ENCODE results near the gene SFSWAP. TPM values are rescaled to one million over a fixed set of nuclear protein-coding genes. Genes with fewer than 3 reads are reported as not detected.

The SFSWAP gene
- total and polyA plus RNA-seq, 2 of the 8 experiments (the other 6 are each of a cell fraction or from before 2014, with no cell fraction given): 36.5 to 49.5 TPM

- no peak for TF ChIP-seq CHD7 (IDR thresholded peaks at IDR 0.05; ENCODE audit: insufficient replicate concordance, low read length)
- TF ChIP-seq EZH2 (IDR thresholded peaks at IDR 0.05; ENCODE audit: low read depth, low read length, severe bottlenecking): no peak
- no peak for TF ChIP-seq CBX8 (IDR thresholded peaks at IDR 0.05; ENCODE audit: borderline replicate concordance, low read depth, low read length)
- TF ChIP-seq POLR2A (IDR thresholded peaks at IDR 0.05; ENCODE audit: control extremely low read depth in 1 of 2, low read depth in 2 of 2, low read length in 2 of 2): no peak
- TF ChIP-seq CTCF (IDR thresholded peaks at IDR 0.05; ENCODE audit: control extremely low read depth in 1 of 3, insufficient read depth in 1 of 3, low read depth in 1 of 3, low read length in 3 of 3): no peak
- TF ChIP-seq CHD1 (IDR thresholded peaks at IDR 0.05; ENCODE audit: low read depth, low read length): no peak
- no peak for TF ChIP-seq KDM5A (IDR thresholded peaks at IDR 0.05; ENCODE audit: low read length)
- no peak for TF ChIP-seq BRCA1 (IDR thresholded peaks at IDR 0.05; ENCODE audit: low read depth, low read length)
- TF ChIP-seq TAF7 (optimal IDR thresholded peaks at IDR 0.05; ENCODE audit: borderline replicate concordance, low read depth, low read length): no peak
These were observed 6.4 kb upstream of the SFSWAP start (continued) for GRCh38 chr12:131704509-131704908.
